OCI-LY1 (cell line): Measurements from ENCODE around the gene DCAF15.

Experiments used
- H2AFZ ChIP-seq: fragments of 200-600 bp; sonication (generic), shearing (Covaris generic); 2 replicates; pipeline ENCODE4 v1.6.0; 2014; ENCODE audit warnings: antibody characterized with exemption, mild to moderate bottlenecking, low read length
- H3F3A ChIP-seq: fragments of 200-600 bp; sonication (generic), shearing (Covaris generic); 2 replicates; pipeline ENCODE4 v1.6.0; 2014; ENCODE audit warnings: mild to moderate bottlenecking, antibody characterized with exemption, low read length, moderate library complexity; ENCODE audit not compliant: insufficient read depth
- H3K27ac ChIP-seq: fragments of 200-600 bp; sonication (generic); 2 replicates; pipeline ENCODE4 v1.5.1; 2014; ENCODE audit warnings: low read length, mixed run types, mild to moderate bottlenecking, low read depth; ENCODE audit not compliant: poor library complexity, severe bottlenecking
- H3K27me3 ChIP-seq: fragments of 200-600 bp; sonication (generic); 2 replicates; pipeline ENCODE4 v1.6.0; 2014; ENCODE audit warnings: antibody characterized with exemption, mild to moderate bottlenecking, low read length, moderate library complexity; ENCODE audit not compliant: insufficient read depth
- H3K36me3 ChIP-seq: fragments of 200-600 bp; sonication (generic); 2 replicates; pipeline ENCODE4 v1.6.1; 2014; ENCODE audit warnings: mild to moderate bottlenecking, antibody characterized with exemption, low read length, moderate library complexity, mixed read lengths; ENCODE audit not compliant: insufficient read depth
- H3K4me1 ChIP-seq: fragments of 200-600 bp; sonication (generic); 2 replicates; pipeline ENCODE4 v1.5.1; 2014; ENCODE audit warnings: mild to moderate bottlenecking, low read length, moderate library complexity; ENCODE audit not compliant: insufficient read depth, severe bottlenecking
- H3K4me2 ChIP-seq: fragments of 200-600 bp; sonication (generic), shearing (Covaris generic); 2 replicates; pipeline ENCODE4 v1.6.1; 2014; ENCODE audit warnings: low read length
- H3K4me3 ChIP-seq: fragments of 200-600 bp; sonication (generic); 2 replicates; pipeline ENCODE4 v1.5.1; 2014; ENCODE audit warnings: low read length, low read depth, mild to moderate bottlenecking, mixed read lengths; ENCODE audit not compliant: poor library complexity, severe bottlenecking
- H3K79me2 ChIP-seq: fragments of 200-600 bp; shearing (Covaris generic); 2 replicates; pipeline ENCODE4 v1.6.1; 2016; ENCODE audit warnings: mixed run types, low read length, mixed read lengths; ENCODE audit not compliant: insufficient read depth
- H3K9ac ChIP-seq: fragments of 200-600 bp; sonication (generic), shearing (Covaris generic); 2 replicates; pipeline ENCODE4 v1.6.1; 2014; ENCODE audit warnings: mild to moderate bottlenecking, low read length, mixed read lengths
- H3K9me2 ChIP-seq: fragments of 200-600 bp; sonication (generic), shearing (Covaris generic); 2 replicates; pipeline ENCODE4 v1.6.1; 2014; ENCODE audit warnings: low read depth, mild to moderate bottlenecking, low read length, mixed read lengths
- H3K9me3 ChIP-seq: fragments of 200-600 bp; shearing (Covaris generic); 2 replicates; pipeline ENCODE4 v1.6.1; 2014; ENCODE audit warnings: low read length, mixed read lengths
- H4K20me1 ChIP-seq: fragments of 200-600 bp; sonication (generic), shearing (Covaris generic); 2 replicates; pipeline ENCODE4 v1.6.0; 2016; ENCODE audit warnings: mild to moderate bottlenecking, low read length; ENCODE audit not compliant: insufficient read depth
- EZH2 ChIP-seq: fragments of 200-600 bp; sonication (generic), shearing (Covaris generic); IDR thresholded peaks from 2 replicates; pipeline ENCODE4 v1.8.0; 2017; ENCODE audit warnings: borderline replicate concordance, mixed run types, mild to moderate bottlenecking, antibody characterized with exemption, low read length, moderate library complexity, mixed read lengths
- TF ChIP-seq, protein P1 (sequence below): fragments of 200-600 bp; sonication (generic), shearing (Covaris generic); IDR thresholded peaks from 2 replicates; pipeline ENCODE4 v1.5.1; 2017; ENCODE audit warnings: mild to moderate bottlenecking, antibody characterized with exemption, low read length, moderate library complexity, mixed read lengths

Gene DCAF15

GRCh38 chr19:13981021-13981420 is 28.7 kb downstream of the DCAF15 start:
- Histone ChIP-seq H3K4me1 (peaks cover 31% of the 10 kb centered on the region), H3F3A (no peaks in the 10 kb centered on the region; the same call in 1 of the 2 replicates), H3K4me2 (no peak overlapping the region), H3K27ac (no peak overlapping the region), H3K36me3 (peaks cover 3% of the 10 kb centered on the region; the same call in 1 of the 2 replicates), H3K9me2 (no peaks in the 10 kb centered on the region), H3K9ac (no peak overlapping the region), H3K9me3 (no peaks in the 10 kb centered on the region), H3K4me3 (no peak overlapping the region), H4K20me1 (no peaks in the 10 kb centered on the region), H2AFZ (no peak overlapping the region), H3K79me2 (no peaks in the 10 kb centered on the region), H3K27me3 (peaks cover 23% of the 10 kb centered on the region; the same call in 1 of the 2 replicates)
- TF ChIP-seq, protein P1, sequence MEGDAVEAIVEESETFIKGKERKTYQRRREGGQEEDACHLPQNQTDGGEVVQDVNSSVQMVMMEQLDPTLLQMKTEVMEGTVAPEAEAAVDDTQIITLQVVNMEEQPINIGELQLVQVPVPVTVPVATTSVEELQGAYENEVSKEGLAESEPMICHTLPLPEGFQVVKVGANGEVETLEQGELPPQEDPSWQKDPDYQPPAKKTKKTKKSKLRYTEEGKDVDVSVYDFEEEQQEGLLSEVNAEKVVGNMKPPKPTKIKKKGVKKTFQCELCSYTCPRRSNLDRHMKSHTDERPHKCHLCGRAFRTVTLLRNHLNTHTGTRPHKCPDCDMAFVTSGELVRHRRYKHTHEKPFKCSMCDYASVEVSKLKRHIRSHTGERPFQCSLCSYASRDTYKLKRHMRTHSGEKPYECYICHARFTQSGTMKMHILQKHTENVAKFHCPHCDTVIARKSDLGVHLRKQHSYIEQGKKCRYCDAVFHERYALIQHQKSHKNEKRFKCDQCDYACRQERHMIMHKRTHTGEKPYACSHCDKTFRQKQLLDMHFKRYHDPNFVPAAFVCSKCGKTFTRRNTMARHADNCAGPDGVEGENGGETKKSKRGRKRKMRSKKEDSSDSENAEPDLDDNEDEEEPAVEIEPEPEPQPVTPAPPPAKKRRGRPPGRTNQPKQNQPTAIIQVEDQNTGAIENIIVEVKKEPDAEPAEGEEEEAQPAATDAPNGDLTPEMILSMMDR = no peak
- TF ChIP-seq EZH2 = no peak

- peaks cover 35% of the 10 kb centered on the region for H3K4me1 ChIP-seq
- no peaks in the 10 kb centered on the region for H4K20me1 ChIP-seq
- H3K9ac ChIP-seq = no peak overlapping the region
- no peaks in the 10 kb centered on the region for H3K9me2 ChIP-seq
- no peak overlapping the region for H3K4me3 ChIP-seq
- H3K79me2 ChIP-seq = no peaks in the 10 kb centered on the region
- no peaks in the 10 kb centered on the region; the same call in 1 of the 2 replicates for H3F3A ChIP-seq
- H3K4me2 ChIP-seq = no peak overlapping the region
- no peak overlapping the region for H3K27ac ChIP-seq
- H2AFZ ChIP-seq = no peak overlapping the region
- H3K36me3 ChIP-seq = peaks cover 3% of the 10 kb centered on the region; the same call in 1 of the 2 replicates
- peaks cover 23% of the 10 kb centered on the region; the same call in 1 of the 2 replicates for H3K27me3 ChIP-seq
- H3K9me3 ChIP-seq = no peaks in the 10 kb centered on the region
- no peak for TF ChIP-seq EZH2
Measured at GRCh38 chr19:13981467-13981866, 29.2 kb downstream of the DCAF15 start.

GRCh38 chr19:13981988-13982501 is 29.7 kb downstream of the DCAF15 start:
- no peaks in the 10 kb centered on the region for H3K79me2 ChIP-seq
- no peaks in the 10 kb centered on the region; the same call in 1 of the 2 replicates for H3F3A ChIP-seq
- H2AFZ ChIP-seq = no peak overlapping the region
- peaks cover 23% of the 10 kb centered on the region; the same call in 1 of the 2 replicates for H3K27me3 ChIP-seq
- no peaks in the 10 kb centered on the region for H3K9me3 ChIP-seq
- H3K27ac ChIP-seq = no peak overlapping the region
- H3K9ac ChIP-seq = no peak overlapping the region
- peaks cover 3% of the 10 kb centered on the region; the same call in 1 of the 2 replicates for H3K36me3 ChIP-seq
- no peaks in the 10 kb centered on the region for H3K9me2 ChIP-seq
- no peak overlapping the region for H3K4me2 ChIP-seq
- peaks cover 41% of the 10 kb centered on the region for H3K4me1 ChIP-seq
- H4K20me1 ChIP-seq = no peaks in the 10 kb centered on the region
- no peak for TF ChIP-seq EZH2
- H3K4me3 ChIP-seq = no peak overlapping the region

GRCh38 chr19:13982773-13983172 is 30.5 kb downstream of the DCAF15 start:
- no peak overlapping the region for H3K9ac ChIP-seq
- H3K27me3 ChIP-seq = peaks cover 23% of the 10 kb centered on the region; the same call in 1 of the 2 replicates
- no peak overlapping the region for H3K4me2 ChIP-seq
- peaks cover 48% of the 10 kb centered on the region for H3K4me1 ChIP-seq
- H3K27ac ChIP-seq = no peak overlapping the region
- TF ChIP-seq EZH2 = no peak
- TF ChIP-seq, protein P1 = no peak
- no peaks in the 10 kb centered on the region for H3K9me3 ChIP-seq
- no peak overlapping the region for H3K4me3 ChIP-seq
- H3K79me2 ChIP-seq = no peaks in the 10 kb centered on the region
- H3K9me2 ChIP-seq = no peaks in the 10 kb centered on the region
- no peak overlapping the region for H2AFZ ChIP-seq
- no peaks in the 10 kb centered on the region; the same call in 1 of the 2 replicates for H3F3A ChIP-seq
- H4K20me1 ChIP-seq = no peaks in the 10 kb centered on the region
- peaks cover 3% of the 10 kb centered on the region; the same call in 1 of the 2 replicates for H3K36me3 ChIP-seq
